Naive thymus-derived CD8-positive, alpha-beta T cell (primary cell): ENCODE measurements around the gene ITFG1. TPM values are rescaled to one million over a fixed set of nuclear protein-coding genes. Genes with fewer than 3 reads are reported as not detected.

Experiments
- ATAC-seq, 2 donors: fragments of 150-1000 bp; cut with Tn5 transposase in 1 of 2; sonication (Bioruptor Pico), chemical (Tn5 transposase) in 1 of 2; 1 replicate in 1 of 2; 2 replicates in 1 of 2; pipeline ENCODE4 v1.10.0; 2021; ENCODE audit warnings: mild to moderate bottlenecking in 2 of 2, moderate library complexity in 2 of 2
- POLR2A ChIA-PET: fragments of 350-600 bp; sonication (Branson Sonifier 250); formaldehyde crosslinking; loops from one replicate; lab custom pipeline; 2021; ENCODE audit warnings: antibody characterized with exemption; lab: Charles Lee
- DNase-seq, 10 donors: peaks; one replicate each; pipeline versions ENCODE4 v3.0.0 to v3.0.0-alpha.2; 2020 to 2022
- H3K27ac Mint-ChIP-seq, 10 donors: one replicate each; pipeline ENCODE4 v1.8.0; 2020 to 2022; ENCODE audit warnings: mild to moderate bottlenecking in 10 of 10, mixed read lengths in 10 of 10, moderate library complexity in 4 of 10, inconsistent platforms in 1 of 10
- H3K27me3 Mint-ChIP-seq, 5 donors: one replicate each; pipeline ENCODE4 v1.8.0; 2021 to 2022; ENCODE audit warnings: mixed read lengths in 5 of 5
- H3K36me3 Mint-ChIP-seq, 3 donors: one replicate each; pipeline ENCODE4 v1.8.0; 2020 to 2022; ENCODE audit warnings: mixed read lengths in 3 of 3, mild to moderate bottlenecking in 2 of 3, inconsistent platforms in 1 of 3
- H3K4me1 Mint-ChIP-seq, 4 donors: one replicate each; pipeline ENCODE4 v1.8.0; 2021 to 2022; ENCODE audit warnings: mixed read lengths in 4 of 4
- H3K4me3 Mint-ChIP-seq, 10 donors: one replicate each; pipeline ENCODE4 v1.8.0; 2020 to 2022; ENCODE audit warnings: mild to moderate bottlenecking in 10 of 10, mixed read lengths in 10 of 10, moderate library complexity in 6 of 10, inconsistent platforms in 1 of 10
- H3K9me3 Mint-ChIP-seq, 9 donors: one replicate each; pipeline ENCODE4 v1.8.0; 2020 to 2022; ENCODE audit warnings: mixed read lengths in 9 of 9, mild to moderate bottlenecking in 3 of 9, inconsistent platforms in 1 of 9, moderate library complexity in 1 of 9
- polyA plus RNA-seq, 3 donors: library from polyadenylated mRNA; unstranded; fragments of 300-500 nt; fragmentation: Illumina TruSeq; gene quantifications; one replicate each; pipeline ENCODE4 v1.2.3, GENCODE V29; 2021
- total RNA-seq, 8 experiments: library from RNA in 2 of 8; stranded (reverse) in 2 of 8; gene quantifications; one replicate each; pipeline ENCODE4 v1.2.3 and lab custom pipeline; 2021 to 2026

ITFG1 gene
- total and polyA plus RNA-seq, 5 experiments from 2014 or later, result 16.9 to 23.1 (median 18.9) TPM

GRCh38 chr16:47254756-47255155, 206.1 kb downstream of the ITFG1 start:
- Mint-ChIP-seq H3K9me3 (no peaks in the 10 kb centered on the region), H3K4me3 (no peak overlapping the region)
- DNase-seq, result no peak

GRCh38 chr16:47250983-47251382, 209.9 kb downstream of the ITFG1 start:
- no peak overlapping the region for H3K4me3 Mint-ChIP-seq
- no peak overlapping the region for H3K27ac Mint-ChIP-seq
- H3K36me3 Mint-ChIP-seq, result peaks cover 0 to 36% (median 20%) of the 10 kb centered on the region in 3 donors
- no peaks in the 10 kb centered on the region for H3K9me3 Mint-ChIP-seq
- DNase-seq (no peak), ATAC-seq (no peak)
- POLR2A ChIA-PET, result no interaction called here
- H3K4me1 Mint-ChIP-seq, result no peaks in the 10 kb centered on the region
- H3K27me3 Mint-ChIP-seq, result no peaks in the 10 kb centered on the region

More at GRCh38 chr16:47254756-47255155, 206.1 kb downstream of the ITFG1 start:
- no peaks in the 10 kb centered on the region for H3K4me1 Mint-ChIP-seq
- H3K36me3 Mint-ChIP-seq, result peaks cover 0 to 52% (median 28%) of the 10 kb centered on the region in 3 donors
- H3K27ac Mint-ChIP-seq, result no peak overlapping the region
- H3K27me3 Mint-ChIP-seq, result no peaks in the 10 kb centered on the region
- POLR2A ChIA-PET, result no interaction called here
- ATAC-seq, result no peak

GRCh38 chr16:47247690-47248089, 213.2 kb downstream of the ITFG1 start:
- peak overlapping the region in 1 of 10 donors; percentile 11 for H3K27ac Mint-ChIP-seq
- H3K9me3 Mint-ChIP-seq, result no peaks in the 10 kb centered on the region
- DNase-seq, result no peak
- peaks cover 0 to 27% (median 18%) of the 10 kb centered on the region in 3 donors for H3K36me3 Mint-ChIP-seq
- no peak overlapping the region for H3K4me3 Mint-ChIP-seq
- ATAC-seq, result no peak
- no peaks in the 10 kb centered on the region for H3K4me1 Mint-ChIP-seq
- POLR2A ChIA-PET, result no interaction called here
- H3K27me3 Mint-ChIP-seq, result no peaks in the 10 kb centered on the region

GRCh38 chr16:47244206-47244605, 216.7 kb downstream of the ITFG1 start:
- Mint-ChIP-seq H3K4me3 (no peak overlapping the region), H3K27me3 (no peaks in the 10 kb centered on the region), H3K36me3 (peaks cover 5 to 41% (median 38%) of the 10 kb centered on the region in 3 donors), H3K4me1 (no peaks in the 10 kb centered on the region), H3K9me3 (no peaks in the 10 kb centered on the region), H3K27ac (peak overlapping the region in 1 of 10 donors; percentile 33)
- ATAC-seq (no peak), DNase-seq (no peak)
- POLR2A ChIA-PET, result no interaction called here

- POLR2A ChIA-PET, result interaction anchor here (0.6 kb wide), 1 partner anchor 459 kb away, joined by 5 read pairs; no protein-coding TSS in a partner anchor
- ATAC-seq, result no peak
- no peak overlapping the region for H3K27ac Mint-ChIP-seq
These were observed 219.8 kb downstream of the ITFG1 start for GRCh38 chr16:47241061-47241460.

GRCh38 chr16:47236716-47237115, 224.1 kb downstream of the ITFG1 start:
- DNase-seq (no peak), ATAC-seq (no peak)
- Mint-ChIP-seq H3K36me3 (peaks cover 37 to 69% (median 67%) of the 10 kb centered on the region in 3 donors), H3K27me3 (no peaks in the 10 kb centered on the region), H3K4me1 (peaks cover 0 to 3% (median 0%) of the 10 kb centered on the region in 4 donors), H3K9me3 (peaks cover 0 to 4% (median 0%) of the 10 kb centered on the region in 9 donors), H3K27ac (no peak overlapping the region), H3K4me3 (no peak overlapping the region)
- POLR2A ChIA-PET, result no interaction called here

More at GRCh38 chr16:47241061-47241460, 219.8 kb downstream of the ITFG1 start:
- Mint-ChIP-seq H3K4me1 (no peaks in the 10 kb centered on the region), H3K4me3 (no peak overlapping the region), H3K9me3 (peaks cover 0 to 4% (median 0%) of the 10 kb centered on the region in 9 donors), H3K27me3 (no peaks in the 10 kb centered on the region), H3K36me3 (peaks cover 14 to 48% (median 41%) of the 10 kb centered on the region in 3 donors)
- DNase-seq, result no peak

GRCh38 chr16:47230296-47230695, 230.6 kb downstream of the ITFG1 start:
- DNase-seq (no peak), ATAC-seq (no peak)
- Mint-ChIP-seq H3K9me3 (peaks cover 0 to 5% (median under 1%) of the 10 kb centered on the region in 9 donors), H3K4me1 (peaks cover 0 to 7% (median 0%) of the 10 kb centered on the region in 4 donors), H3K27me3 (no peaks in the 10 kb centered on the region), H3K36me3 (peaks cover 53 to 75% (median 61%) of the 10 kb centered on the region in 3 donors), H3K27ac (peak overlapping the region in 1 of 10 donors; percentile 23), H3K4me3 (no peak overlapping the region)
- POLR2A ChIA-PET, result no interaction called here

- Mint-ChIP-seq H3K27me3 (no peaks in the 10 kb centered on the region), H3K27ac (peak overlapping the region in 1 of 10 donors; percentile 58), H3K36me3 (peaks cover 58 to 75% (median 64%) of the 10 kb centered on the region in 3 donors), H3K4me1 (peaks cover 0 to 5% (median 0%) of the 10 kb centered on the region in 4 donors), H3K9me3 (peaks cover 0 to 15% (median 5%) of the 10 kb centered on the region in 9 donors), H3K4me3 (peak overlapping the region in 1 of 10 donors; percentile 36)
- DNase-seq (no peak), ATAC-seq (no peak)
- POLR2A ChIA-PET, result no interaction called here
These were observed 231.5 kb downstream of the ITFG1 start for GRCh38 chr16:47229053-47230050.

- Mint-ChIP-seq H3K27me3 (no peaks in the 10 kb centered on the region), H3K9me3 (peaks cover 0 to 16% (median 7%) of the 10 kb centered on the region in 9 donors), H3K36me3 (peaks cover 54 to 68% (median 64%) of the 10 kb centered on the region in 3 donors), H3K4me1 (peaks cover 0 to 5% (median 0%) of the 10 kb centered on the region in 4 donors), H3K4me3 (no peak overlapping the region), H3K27ac (no peak overlapping the region)
- POLR2A ChIA-PET, result no interaction called here
- ATAC-seq, result no peak
- DNase-seq, result no peak
These were observed 232.6 kb downstream of the ITFG1 start for GRCh38 chr16:47228241-47228640.

- no peaks in the 10 kb centered on the region for H3K4me1 Mint-ChIP-seq
- DNase-seq (no peak), ATAC-seq (no peak)
- POLR2A ChIA-PET, result no interaction called here
- H3K27me3 Mint-ChIP-seq, result no peaks in the 10 kb centered on the region
- no peaks in the 10 kb centered on the region for H3K9me3 Mint-ChIP-seq
- H3K4me3 Mint-ChIP-seq, result no peak overlapping the region
- peaks cover 28 to 76% (median 69%) of the 10 kb centered on the region in 3 donors for H3K36me3 Mint-ChIP-seq
- no peak overlapping the region for H3K27ac Mint-ChIP-seq
These were observed 247.0 kb downstream of the ITFG1 start for GRCh38 chr16:47213761-47214440.

GRCh38 chr16:47211218-47211617, 249.6 kb downstream of the ITFG1 start:
- peaks cover 0 to 5% (median 0%) of the 10 kb centered on the region in 4 donors for H3K4me1 Mint-ChIP-seq
- DNase-seq (no peak), ATAC-seq (no peak)
- POLR2A ChIA-PET, result no interaction called here
- no peaks in the 10 kb centered on the region for H3K27me3 Mint-ChIP-seq
- H3K4me3 Mint-ChIP-seq, result no peak overlapping the region
- peaks cover 22 to 57% (median 57%) of the 10 kb centered on the region in 3 donors for H3K36me3 Mint-ChIP-seq
- H3K9me3 Mint-ChIP-seq, result no peaks in the 10 kb centered on the region
- no peak overlapping the region for H3K27ac Mint-ChIP-seq

GRCh38 chr16:47204736-47205504, 255.9 kb downstream of the ITFG1 start:
- Mint-ChIP-seq H3K27ac (no peak overlapping the region), H3K4me1 (peaks cover 0 to 5% (median 0%) of the 10 kb centered on the region in 4 donors), H3K4me3 (no peak overlapping the region), H3K9me3 (no peaks in the 10 kb centered on the region), H3K36me3 (peaks cover under 1 to 34% (median 17%) of the 10 kb centered on the region in 3 donors), H3K27me3 (no peaks in the 10 kb centered on the region)
- DNase-seq (no peak), ATAC-seq (no peak)
- POLR2A ChIA-PET, result no interaction called here
